Ascending aorta (tissue), 2 donors: ENCODE data around the gene PCED1B. TPM values are rescaled to one million over a fixed set of nuclear protein-coding genes. Genes with fewer than 3 reads are reported as not detected.

Source experiments
- DNase-seq, 2 donors: peaks; one replicate each; pipeline ENCODE4 v3.0.0-alpha.2; 2019; ENCODE audit warnings: low spot score in 2 of 2
- H3K27ac ChIP-seq, 2 donors: fragments of 200-600 bp; sonication (generic); one replicate each; pipeline ENCODE4 v1.5.1; 2016 to 2017; ENCODE audit warnings: mild to moderate bottlenecking in 1 of 2
- H3K27me3 ChIP-seq: fragments of 200-600 bp; sonication (generic); one replicate; pipeline ENCODE4 v1.5.1; 2017
- H3K36me3 ChIP-seq, 2 donors: fragments of 200-600 bp; sonication (generic); one replicate each; pipeline ENCODE4 v1.5.1; 2016
- H3K4me1 ChIP-seq, 2 donors: fragments of 200-600 bp; sonication (generic); one replicate each; pipeline ENCODE4 v1.5.1; 2016 to 2017; ENCODE audit warnings: mild to moderate bottlenecking in 1 of 2
- H3K4me3 ChIP-seq, 2 donors: fragments of 200-600 bp; sonication (generic); one replicate each; pipeline ENCODE4 v1.5.1; 2016 to 2017; ENCODE audit warnings: mild to moderate bottlenecking in 1 of 2
- H3K9me3 ChIP-seq, 2 donors: fragments of 200-600 bp; sonication (generic); one replicate each; pipeline ENCODE4 v1.5.1; 2016
- CTCF ChIP-seq, 3 experiments: fragments of 200-600 bp in 2 of 3; fragments of 450-650 bp in 1 of 3; sonication (generic) in 2 of 3; IDR thresholded peaks; one replicate each; pipeline ENCODE4 v1.5.1; 2016 to 2019; ENCODE audit warnings: antibody characterized with exemption in 3 of 3, mild to moderate bottlenecking in 1 of 3, moderate library complexity in 1 of 3
- intact Hi-C: fragments of 100-400 bp; cut with DNase I; formaldehyde crosslinking; loops from one replicate; pipeline ENCODE4 v1.15.1; 2023
- total RNA-seq: library from RNA; depleted of rRNA; stranded (reverse); fragments of >200 nt; gene quantifications from one replicate; pipeline ENCODE4 v1.1.0, GENCODE V29; 2016

The PCED1B gene
- total RNA-seq, 1 donor from 2014 or later = 1.5 TPM

- no peak for DNase-seq
- H3K27ac ChIP-seq = no peak overlapping the region
- no peak for TF ChIP-seq CTCF (IDR thresholded peaks at IDR 0.05)
- H3K36me3 ChIP-seq = no peaks in the 10 kb centered on the region
- H3K4me1 ChIP-seq = peaks cover 0 to 3% of the 10 kb centered on the region in 2 donors
- no peak overlapping the region for H3K4me3 ChIP-seq
- intact Hi-C loops = no loop called here
- H3K27me3 ChIP-seq = no peaks in the 10 kb centered on the region
- no peaks in the 10 kb centered on the region for H3K9me3 ChIP-seq
These were observed 104.8 kb downstream of the PCED1B start for GRCh38 chr12:47184229-47184628.

GRCh38 chr12:47184813-47185212 lies 105.4 kb downstream of the PCED1B start:
- no peaks in the 10 kb centered on the region for H3K9me3 ChIP-seq
- H3K4me1 ChIP-seq = peaks cover 0 to 5% of the 10 kb centered on the region in 2 donors
- no peaks in the 10 kb centered on the region for H3K36me3 ChIP-seq
- no peak for DNase-seq
- no peak for TF ChIP-seq CTCF (IDR thresholded peaks at IDR 0.05)
- H3K27me3 ChIP-seq = no peaks in the 10 kb centered on the region
- no peak overlapping the region for H3K27ac ChIP-seq
- intact Hi-C loops = no loop called here
- no peak overlapping the region for H3K4me3 ChIP-seq

- intact Hi-C loops = no loop called here
- Histone ChIP-seq H3K4me1 (peaks cover 0 to 5% of the 10 kb centered on the region in 2 donors), H3K27me3 (no peaks in the 10 kb centered on the region), H3K36me3 (no peaks in the 10 kb centered on the region), H3K9me3 (no peaks in the 10 kb centered on the region), H3K27ac (no peak overlapping the region), H3K4me3 (no peak overlapping the region)
- DNase-seq = no peak
- no peak for TF ChIP-seq CTCF (IDR thresholded peaks at IDR 0.05)
These were observed 106.8 kb downstream of the PCED1B start for GRCh38 chr12:47186246-47186645.

GRCh38 chr12:47188576-47189441 lies 109.4 kb downstream of the PCED1B start:
- DNase-seq = no peak
- intact Hi-C loops = no loop called here
- Histone ChIP-seq H3K27ac (peak overlapping the region; percentile 13 to 20), H3K4me3 (peak overlapping the region in 1 of 2 donors; percentile 32), H3K4me1 (peaks cover 0 to 5% of the 10 kb centered on the region in 2 donors), H3K27me3 (no peaks in the 10 kb centered on the region), H3K9me3 (no peaks in the 10 kb centered on the region), H3K36me3 (no peaks in the 10 kb centered on the region)
- TF ChIP-seq CTCF (IDR thresholded peaks at IDR 0.05) = no peak

- Histone ChIP-seq H3K36me3 (no peaks in the 10 kb centered on the region), H3K27ac (no peak overlapping the region), H3K9me3 (no peaks in the 10 kb centered on the region), H3K4me3 (no peak overlapping the region), H3K27me3 (no peaks in the 10 kb centered on the region), H3K4me1 (peaks cover 0 to 5% of the 10 kb centered on the region in 2 donors)
- TF ChIP-seq CTCF (IDR thresholded peaks at IDR 0.05) = no peak
- no peak for DNase-seq
- intact Hi-C loops = no loop called here
These were observed 110.3 kb downstream of the PCED1B start for GRCh38 chr12:47189728-47190127.
